A549 (cell line): Measurements from ENCODE around the gene C10orf105.

Experiments
- CTCF ChIP-seq: fragments of >200 bp; sonication (Bioruptor Twin); formaldehyde crosslinking; IDR thresholded peaks from 3 replicates; pipeline ENCODE4 v1.5.1; 2016
- ESRRA ChIP-seq: fragments of 150-350 bp; IDR thresholded peaks from 2 replicates; pipeline ENCODE4 v1.6.1; 2014; ENCODE audit warnings: mild to moderate bottlenecking, low read length, borderline replicate concordance
- MAZ ChIP-seq: fragments of 150-350 bp; IDR thresholded peaks from 2 replicates; pipeline ENCODE4 v1.6.1; 2014; ENCODE audit warnings: antibody characterized with exemption, low read depth, low read length, borderline replicate concordance
- NPAS2 ChIP-seq: fragments of 250-450 bp; sonication (Bioruptor Pico); IDR thresholded peaks from 2 replicates; pipeline ENCODE4 v1.8.0; 2022; ENCODE audit warnings: mild to moderate bottlenecking, moderate library complexity, borderline replicate concordance
- POLR2A ChIP-seq: IDR thresholded peaks from 2 replicates; pipeline ENCODE4 v1.6.1; 2012; ENCODE audit warnings: mild to moderate bottlenecking, low read length
- ZSCAN20 ChIP-seq: fragments of 250-450 bp; sonication (Bioruptor Pico); IDR thresholded peaks from 2 replicates; pipeline ENCODE4 v1.8.0; 2022; ENCODE audit warnings: mild to moderate bottlenecking, moderate library complexity

DNA sequence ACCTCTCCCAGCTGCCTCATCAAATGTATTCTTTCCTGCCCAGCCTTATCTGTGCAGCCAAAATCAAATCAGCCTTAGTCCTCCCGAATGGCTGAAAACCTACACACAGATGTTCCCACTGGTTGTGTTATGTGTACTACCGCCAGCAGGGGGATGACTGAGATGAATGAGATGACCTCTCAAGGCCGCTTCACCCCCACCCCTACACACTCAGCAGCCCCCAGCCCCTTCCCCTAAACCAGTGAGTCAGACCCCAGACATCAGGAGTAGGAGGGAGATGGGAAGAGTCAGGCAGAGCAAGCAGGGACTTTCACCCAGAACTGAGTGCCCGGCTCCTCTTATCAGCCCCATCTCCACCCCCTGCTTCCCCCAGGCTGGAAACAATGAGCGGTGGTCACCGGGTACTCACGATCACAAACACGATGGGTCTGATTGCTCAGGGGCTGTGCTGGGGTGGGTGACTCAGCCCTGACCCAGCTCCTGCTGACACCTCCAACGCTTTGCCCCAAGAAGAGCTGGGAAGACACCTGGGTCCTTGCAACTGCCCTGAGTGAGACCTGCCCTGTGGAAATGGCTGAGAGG, 6.5 kb upstream of the C10orf105 start:
- no peak for TF ChIP-seq ZSCAN20 (CRISPR knock-in tag)
- no peak for TF ChIP-seq POLR2A
- peak; percentile 47 for TF ChIP-seq CTCF
- TF ChIP-seq MAZ, result no peak
- TF ChIP-seq ESRRA, result no peak
- no peak for TF ChIP-seq NPAS2
